Measurements from ENCODE around the gene CDC42BPB. TPM values are rescaled to one million over a fixed set of nuclear protein-coding genes. Genes with fewer than 3 reads are reported as not detected.

CDC42BPB gene
- total and polyA plus RNA-seq, 12 donors, result 41.1 to 108 (median 77.4) TPM

- Histone ChIP-seq H3K9me3 (replicated peaks in 1 of 3) (no peaks in the 10 kb centered on the region), H3K27ac (no peak overlapping the region), H3K27me3 (no peaks in the 10 kb centered on the region), H3K4me1 (replicated peaks in 1 of 2) (no peaks in the 10 kb centered on the region), H3K4me3 (no peak overlapping the region), H3K36me3 (replicated peaks in 1 of 2) (peaks cover 0 to 91% of the 10 kb centered on the region in 2 donors)
- DNase-seq, result no peak
- TF ChIP-seq CTCF (IDR thresholded peaks at IDR 0.05), result no peak
- TF ChIP-seq POLR2A (IDR thresholded peaks at IDR 0.05), result no peak
- intact Hi-C loops (cut with DNase I), result no loop called here
- 83 to 84% (median 83%) methylated on average over 28 of the region's 28 CpGs for WGBS, 4 donors
These were observed 108.1 kb downstream of the CDC42BPB start for GRCh38 chr14:102949062-102949800.

DNA sequence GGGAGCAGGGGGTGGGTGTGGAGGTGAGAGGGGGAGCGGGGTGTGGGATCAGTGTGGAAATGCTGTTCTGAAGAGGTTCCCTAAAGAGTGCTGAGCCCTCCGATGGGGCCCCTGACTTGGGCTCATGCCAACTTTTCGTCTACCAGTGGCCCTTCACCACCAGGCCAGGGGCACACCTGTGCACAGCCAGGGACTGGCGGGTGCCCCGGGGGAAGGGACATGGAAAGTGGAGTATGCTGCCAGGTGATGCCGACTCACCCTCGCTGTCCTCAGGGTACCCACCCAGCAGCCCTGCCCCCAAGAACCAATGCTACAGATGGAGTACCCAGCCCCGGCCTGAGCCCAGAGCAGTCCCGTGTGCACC is 108.7 kb downstream of the CDC42BPB start:
- no peaks in the 10 kb centered on the region for H3K27me3 ChIP-seq
- no peak overlapping the region for H3K4me3 ChIP-seq
- no peak for TF ChIP-seq POLR2A (IDR thresholded peaks at IDR 0.05)
- H3K36me3 ChIP-seq (replicated peaks in 1 of 2), result peaks cover 0 to 91% of the 10 kb centered on the region in 2 donors
- DNase-seq, result no peak
- H3K27ac ChIP-seq, result no peak overlapping the region
- WGBS, 4 donors, result 67 to 81% (median 71%) methylated on average over 5 to 9 of the region's 9 CpGs
- intact Hi-C loops (cut with DNase I), result no loop called here
- H3K4me1 ChIP-seq (replicated peaks in 1 of 2), result no peaks in the 10 kb centered on the region
- H3K9me3 ChIP-seq (replicated peaks in 1 of 3), result no peaks in the 10 kb centered on the region

DNA sequence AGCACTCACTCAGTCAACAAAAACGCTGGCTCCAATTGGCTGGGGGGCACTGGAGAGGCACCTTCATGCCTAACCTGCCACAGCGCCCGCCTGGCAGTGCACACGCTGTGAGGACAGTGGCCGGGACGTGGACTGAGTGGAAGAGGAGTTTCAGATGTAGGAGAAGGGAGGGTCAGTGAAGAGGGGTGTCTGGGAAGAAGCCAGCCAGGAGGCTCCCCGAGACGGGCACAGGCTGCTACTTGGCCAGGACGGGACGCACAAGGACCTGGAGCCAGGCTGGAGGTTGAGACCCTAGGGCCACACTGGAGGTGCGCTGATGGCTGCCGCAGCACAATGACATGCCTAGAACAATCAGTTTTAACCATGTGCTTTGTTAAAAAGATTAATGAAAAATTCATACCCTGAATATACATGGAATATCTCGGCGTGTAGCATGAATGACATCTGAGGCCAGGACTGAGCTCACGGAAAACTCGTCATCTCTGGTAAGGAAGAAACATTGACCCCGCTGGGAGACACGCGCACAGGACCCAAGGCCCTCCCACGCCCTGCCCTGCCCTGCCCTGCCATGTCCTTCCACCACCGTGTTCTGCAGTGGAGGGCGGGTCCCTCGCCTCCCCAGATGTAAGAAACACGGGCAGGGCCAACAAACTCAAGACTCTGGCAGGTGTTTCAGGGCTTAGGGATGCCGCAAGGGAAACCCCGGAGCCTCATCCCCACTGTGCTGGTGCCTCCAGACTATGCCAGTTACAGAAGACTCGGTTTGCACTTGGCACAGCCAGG is 109.8 kb downstream of the CDC42BPB start:
- DNase-seq, result no peak
- peaks cover 0 to 91% of the 10 kb centered on the region in 2 donors for H3K36me3 ChIP-seq (replicated peaks in 1 of 2)

GRCh38 chr14:102945346-102946130 is 111.8 kb downstream of the CDC42BPB start:
- Histone ChIP-seq H3K36me3 (replicated peaks in 1 of 2) (peaks cover 0 to 89% of the 10 kb centered on the region in 2 donors), H3K9me3 (replicated peaks in 1 of 3) (no peaks in the 10 kb centered on the region), H3K27me3 (no peaks in the 10 kb centered on the region), H3K4me1 (replicated peaks in 1 of 2) (no peaks in the 10 kb centered on the region), H3K4me3 (no peak overlapping the region), H3K27ac (no peak overlapping the region)
- 87 to 89% (median 89%) methylated on average over 29 of the region's 29 CpGs for WGBS, 4 donors
- no peak for TF ChIP-seq CTCF (IDR thresholded peaks at IDR 0.05)
- TF ChIP-seq POLR2A (IDR thresholded peaks at IDR 0.05), result no peak
- intact Hi-C loops (cut with DNase I), result no loop called here
- DNase-seq, result no peak

More for the DNA sequence above, 109.8 kb downstream of the CDC42BPB start:
- no peaks in the 10 kb centered on the region for H3K9me3 ChIP-seq (replicated peaks in 1 of 3)
- no peaks in the 10 kb centered on the region for H3K27me3 ChIP-seq
- WGBS, 4 donors, result 91 to 95% (median 92%) methylated on average over 26 to 27 of the region's 27 CpGs
- H3K4me1 ChIP-seq (replicated peaks in 1 of 2), result no peaks in the 10 kb centered on the region
- H3K4me3 ChIP-seq, result no peak overlapping the region
- H3K27ac ChIP-seq, result no peak overlapping the region
- TF ChIP-seq POLR2A (IDR thresholded peaks at IDR 0.05) (no peak), CTCF (IDR thresholded peaks at IDR 0.05) (no peak)
- intact Hi-C loops (cut with DNase I), result no loop called here
